HG03342 (cell line): ENCODE measurements around the gene JAG1.

Experiments used
- ATAC-seq: cut with Tn5 transposase; IDR thresholded peaks from one replicate; pipeline ENCODE4 v1.9.1; 2021; ENCODE audit warnings: mild to moderate bottlenecking, moderate library complexity; ENCODE audit not compliant: unreplicated experiment

Gene JAG1

GRCh38 chr20:10673842-10674683 is at the start of gene JAG1:
Gene JAG1, minus strand, starts transcription at chr20:10673999. Its CDS starts 469 bp downstream, at chr20:10673530.
- ATAC-seq: peak; percentile 54

GRCh38 chr20:10721976-10722375 is 48.2 kb upstream of the JAG1 start:
- ATAC-seq: no peak

GRCh38 chr20:10721137-10721896 is 47.5 kb upstream of the JAG1 start:
- no peak for ATAC-seq

- no peak for ATAC-seq
These were observed 46.8 kb upstream of the JAG1 start for GRCh38 chr20:10720565-10720964.

- no peak for ATAC-seq
These were observed 46.1 kb upstream of the JAG1 start for GRCh38 chr20:10719740-10720385.

DNA sequence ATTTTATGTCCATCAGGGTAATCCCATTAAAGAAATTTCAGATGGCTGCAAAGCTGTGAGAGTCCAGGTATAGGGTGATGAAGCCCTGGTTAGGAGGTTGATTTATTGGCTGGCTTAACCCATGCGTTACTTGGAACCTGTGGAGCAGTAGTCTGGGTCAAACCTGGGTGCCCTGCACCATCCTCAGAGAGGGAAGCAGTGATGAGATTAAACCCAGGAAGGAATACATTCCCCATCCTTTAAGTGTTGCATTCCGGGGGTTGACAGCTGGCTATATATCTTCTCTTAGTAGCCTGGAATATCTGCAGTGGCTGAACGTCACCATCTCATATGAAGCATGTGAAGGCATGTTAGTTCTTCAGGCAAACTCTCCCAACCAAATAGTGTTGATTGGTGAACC is 44.9 kb upstream of the JAG1 start:
- ATAC-seq: no peak

- no peak for ATAC-seq
These were observed 43.1 kb upstream of the JAG1 start for GRCh38 chr20:10716855-10717254.

DNA sequence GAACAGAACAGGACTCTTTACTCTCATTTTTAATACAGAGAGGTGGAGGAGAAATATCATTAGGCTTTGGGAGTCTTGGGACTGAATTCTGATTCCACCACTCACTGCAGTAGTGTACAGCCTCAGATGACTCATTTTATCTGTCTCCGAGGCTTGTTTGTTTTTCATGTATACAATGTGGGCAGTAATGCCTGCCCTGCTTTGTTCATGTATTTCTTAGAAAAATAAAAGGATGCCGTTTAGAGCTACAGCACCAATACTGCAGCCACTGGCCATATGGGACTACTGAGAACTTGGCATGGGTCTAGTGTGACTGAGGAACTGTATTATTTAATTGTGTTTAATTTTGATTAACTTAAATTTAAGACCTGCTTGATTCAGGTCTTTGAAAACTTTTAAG is 41.2 kb upstream of the JAG1 start:
- ATAC-seq: no peak

- ATAC-seq: no peak
These were observed 40.6 kb upstream of the JAG1 start for GRCh38 chr20:10714236-10714975.

DNA sequence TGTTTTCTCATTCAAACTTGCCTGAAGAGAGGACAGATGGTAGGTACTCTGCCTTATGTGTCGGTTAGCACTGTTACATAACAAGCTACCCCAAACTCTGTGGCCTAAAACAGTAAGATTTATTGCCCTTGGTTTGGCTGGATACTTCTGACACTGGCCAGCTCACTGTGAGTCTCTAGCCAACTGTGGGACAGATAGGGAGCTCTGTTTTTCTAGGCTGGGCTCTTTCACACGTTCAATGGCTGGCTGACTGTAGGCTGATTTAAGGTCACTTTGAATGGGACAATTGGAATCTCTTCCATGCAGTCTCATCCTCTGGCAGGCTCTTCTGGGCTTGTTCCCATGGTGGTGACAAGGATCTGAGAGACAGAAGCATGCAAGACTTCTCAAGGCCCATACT is 39.4 kb upstream of the JAG1 start:
- no peak for ATAC-seq

DNA sequence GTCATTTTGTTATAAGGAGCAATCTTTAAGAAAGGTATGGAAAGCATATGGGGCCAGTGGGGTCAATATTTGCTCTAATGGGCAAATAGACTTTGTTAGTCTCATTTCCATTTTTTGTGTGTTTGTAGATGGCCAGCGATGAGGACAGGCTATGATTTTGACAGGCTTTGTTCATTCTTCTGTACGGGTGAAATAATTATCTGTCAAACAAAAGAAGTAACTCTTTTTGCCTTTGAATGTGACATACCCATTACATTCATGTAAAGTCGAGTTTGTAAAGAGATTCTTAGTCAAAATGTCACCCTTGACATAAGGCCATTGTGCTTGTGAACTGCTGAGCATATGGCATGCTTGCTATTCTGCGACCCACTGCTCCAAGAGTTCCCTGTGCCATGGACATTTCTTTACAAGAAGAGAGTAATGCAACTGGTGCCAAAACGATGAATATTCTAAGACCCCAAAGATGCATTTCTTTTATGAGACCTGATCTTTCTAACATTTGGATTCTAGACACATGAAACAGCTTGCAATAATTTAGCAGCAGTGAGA is 38.2 kb upstream of the JAG1 start:
- ATAC-seq: no peak

GRCh38 chr20:10710991-10711775 is 37.4 kb upstream of the JAG1 start:
- ATAC-seq: no peak

DNA sequence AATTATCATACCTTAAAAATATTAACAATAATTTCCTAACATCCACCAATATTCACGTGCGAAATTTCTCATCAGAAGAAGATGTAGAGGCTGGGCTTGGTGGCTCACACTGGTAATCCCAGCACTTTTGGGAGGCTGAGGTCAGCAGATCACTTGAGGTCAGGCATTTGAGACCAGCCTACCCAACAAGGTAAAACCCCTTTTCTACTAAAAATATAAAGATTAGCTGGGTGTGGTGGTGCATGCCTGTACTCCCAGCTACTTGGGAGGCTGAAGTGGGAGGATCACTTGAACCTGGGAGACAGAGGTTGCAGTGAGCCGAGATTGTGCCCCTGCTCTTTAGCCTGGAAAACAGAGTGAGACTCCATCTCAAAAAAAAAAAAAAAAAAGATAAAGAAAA is 36.1 kb upstream of the JAG1 start:
- no peak for ATAC-seq

- no peak for ATAC-seq
These were observed 34.8 kb upstream of the JAG1 start for GRCh38 chr20:10708351-10709185.

GRCh38 chr20:10707791-10708190 is 34.0 kb upstream of the JAG1 start:
- ATAC-seq: no peak

- no peak for ATAC-seq
These were observed 33.3 kb upstream of the JAG1 start for GRCh38 chr20:10707068-10707467.

DNA sequence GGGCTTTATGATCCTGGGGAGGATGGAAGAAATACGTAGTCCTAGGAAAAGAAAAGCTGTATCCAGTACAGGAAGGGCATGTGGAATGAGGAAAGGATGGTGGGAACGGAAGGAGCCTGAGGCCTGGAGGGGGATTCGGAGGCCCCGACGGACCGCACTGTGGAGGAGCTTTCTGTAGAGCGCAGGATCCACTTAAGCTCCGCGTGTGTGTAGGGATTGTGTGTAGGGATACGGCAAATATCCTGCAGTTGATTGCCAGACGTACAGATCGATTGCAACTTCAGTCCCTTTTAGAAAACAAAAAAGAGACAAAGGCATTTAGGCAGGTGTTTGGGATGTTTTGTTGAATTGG is 32.6 kb upstream of the JAG1 start:
- ATAC-seq: no peak

- no peak for ATAC-seq
These were observed 32.1 kb upstream of the JAG1 start for GRCh38 chr20:10705801-10706459.

GRCh38 chr20:10701607-10702006 is 27.8 kb upstream of the JAG1 start:
- ATAC-seq: no peak
